Stimulated activated CD4-positive, alpha-beta T cell treated with anti-CD3 and anti-CD28 coated beads, TNF-alpha, amount 100 ng/mL, for 24 hours (primary cell): ENCODE data around the gene U2SURP.

Experiments used
- DNase-seq, 3 experiments: peaks; one replicate each; pipeline ENCODE4 v3.0.0-alpha.2; 2020; ENCODE audit warnings: low read depth in 3 of 3

The U2SURP gene

GRCh38 chr3:143101792-143102381 is 100.5 kb downstream of the U2SURP start:
- DNase-seq: no peak

- DNase-seq: no peak
Observed at GRCh38 chr3:143103652-143104051, 102.3 kb downstream of the U2SURP start.

GRCh38 chr3:143105170-143105569 is 103.8 kb downstream of the U2SURP start:
- no peak for DNase-seq

GRCh38 chr3:143109861-143110260 is 108.5 kb downstream of the U2SURP start:
- no peak for DNase-seq
